Measurements from ENCODE around the gene NANS.

- TF ChIP-seq CTCF (IDR thresholded peaks at IDR 0.05) (no peak), POLR2A (IDR thresholded peaks at IDR 0.05) (no peak)
These were observed 9.5 kb upstream of the NANS start for GRCh38 chr9:98047002-98047401.

Measured in tibial nerve (tissue), 3 donors.